Myometrial cell (primary cell): ENCODE results near the gene NLGN4X. TPM values are rescaled to one million over a fixed set of nuclear protein-coding genes. Genes with fewer than 3 reads are reported as not detected.

Source experiments
- total RNA-seq: library from RNA; depleted of rRNA; stranded (reverse); fragments of >200 nt; gene quantifications from 2 replicates; pipeline ENCODE4 v1.2.3, GENCODE V29; 2015

Gene NLGN4X
- not detected in 2 replicates for total RNA-seq

DNA sequence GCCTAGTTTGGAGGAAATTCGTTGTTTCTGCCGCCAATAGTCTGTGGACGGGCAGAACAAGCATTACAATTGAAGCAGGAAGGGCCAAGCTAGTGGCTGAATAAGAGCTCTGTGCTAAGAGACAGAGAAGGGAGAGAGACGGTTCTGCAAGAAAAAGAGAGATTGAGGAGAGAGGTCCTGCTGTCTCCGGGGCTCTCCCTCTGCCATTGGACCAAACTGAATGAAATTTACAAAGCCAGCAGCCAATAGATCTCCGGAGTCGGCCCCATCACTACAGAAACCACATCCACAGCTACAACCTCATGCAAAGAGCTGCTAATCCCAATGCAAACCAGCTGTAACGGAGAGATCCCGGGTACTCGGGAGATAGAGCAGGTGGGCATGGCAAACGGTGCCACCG is at the start of gene NLGN4X:
Gene NLGN4X, minus strand, starts transcription at position 148 of the 400 bp plus-strand sequence. CDS start 77,401 bp downstream, outside the sequence.

